Right ventricle myocardium inferior (tissue), 1 donor: Measurements from ENCODE around the gene PARD3B. TPM values are rescaled to one million over a fixed set of nuclear protein-coding genes. Genes with fewer than 3 reads are reported as not detected.

Experiments used
- ATAC-seq: fragments of 200-7000 bp; cut with Tn5 transposase; one replicate; pipeline ENCODE4 v1.9.1; 2020; ENCODE audit warnings: mild to moderate bottlenecking, moderate library complexity
- DNase-seq: peaks from one replicate; pipeline ENCODE4 v3.0.0; 2021; ENCODE audit errors: missing footprints
- intact Hi-C: fragments of 100-400 bp; cut with DNase I; formaldehyde crosslinking; loops from one replicate; pipeline ENCODE4 v1.11.0; 2022
- total RNA-seq: library from RNA; stranded (reverse); fragmentation: NEBNext Ultra II Directional; extraction: Animal tissue kit (Norgen Biotek cat#: 25700); gene quantifications from one replicate; pipeline ENCODE4 v1.2.1, GENCODE V29; 2021
- donor health status: DM: no; HTN: yes; CAD: no; lungs with severe emphysema.

PARD3B gene
- total RNA-seq, 1 donor from 2014 or later: 7.8 TPM

DNA sequence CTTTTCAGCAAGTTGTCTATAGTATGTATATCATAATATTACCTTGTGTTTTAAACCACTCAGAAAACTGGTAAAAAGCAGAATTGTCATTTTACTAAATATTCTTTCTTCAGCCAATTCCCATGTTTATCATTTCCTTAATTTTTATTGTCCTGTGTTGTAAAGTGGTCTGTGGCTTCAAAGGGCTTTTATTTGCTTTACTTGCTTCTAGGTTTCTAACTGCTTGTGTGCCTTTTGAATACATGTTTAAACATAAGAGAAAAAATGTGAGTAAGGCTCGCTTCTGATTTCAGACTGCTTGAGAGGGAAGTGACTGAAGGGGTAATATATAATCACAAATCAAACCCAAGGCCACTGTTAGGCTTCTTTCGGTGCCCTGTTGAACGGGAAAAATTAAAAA, 729.5 kb downstream of the PARD3B start:
- intact Hi-C loops: no loop called here
- DNase-seq: no peak
- ATAC-seq: no peak

DNA sequence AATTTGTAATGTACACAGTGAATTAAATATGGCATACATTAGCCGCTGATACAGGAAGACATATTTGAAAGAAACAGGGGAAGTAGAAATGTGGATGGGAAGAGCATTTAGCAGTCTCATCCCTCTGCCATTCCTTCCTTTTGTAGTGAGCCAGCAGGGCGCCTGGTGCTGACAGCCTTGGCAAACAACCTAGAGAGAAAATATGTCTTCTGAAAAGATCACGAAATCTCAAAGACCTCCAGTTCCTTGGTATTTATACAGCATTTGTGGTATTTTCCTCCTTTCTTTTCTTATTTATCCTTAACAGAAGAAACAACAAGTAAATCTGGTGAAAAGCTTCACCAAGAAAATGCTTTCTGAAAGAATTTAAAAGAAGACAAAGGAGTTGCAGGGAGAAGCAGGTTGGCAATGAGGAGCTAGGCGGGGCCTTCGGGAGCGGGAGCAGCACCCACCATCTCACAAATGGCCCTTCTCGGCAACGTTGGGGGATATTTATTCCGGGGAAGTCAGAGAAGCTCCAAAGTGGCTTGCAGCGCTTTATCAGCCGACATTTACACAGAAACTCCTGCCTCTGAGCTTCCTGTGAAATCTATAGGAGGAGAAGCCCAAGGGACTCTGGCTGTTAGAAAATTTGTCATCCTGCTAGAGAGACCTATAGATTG, 731.0 kb downstream of the PARD3B start:
- intact Hi-C loops: no loop called here
- ATAC-seq: no peak
- no peak for DNase-seq

DNA sequence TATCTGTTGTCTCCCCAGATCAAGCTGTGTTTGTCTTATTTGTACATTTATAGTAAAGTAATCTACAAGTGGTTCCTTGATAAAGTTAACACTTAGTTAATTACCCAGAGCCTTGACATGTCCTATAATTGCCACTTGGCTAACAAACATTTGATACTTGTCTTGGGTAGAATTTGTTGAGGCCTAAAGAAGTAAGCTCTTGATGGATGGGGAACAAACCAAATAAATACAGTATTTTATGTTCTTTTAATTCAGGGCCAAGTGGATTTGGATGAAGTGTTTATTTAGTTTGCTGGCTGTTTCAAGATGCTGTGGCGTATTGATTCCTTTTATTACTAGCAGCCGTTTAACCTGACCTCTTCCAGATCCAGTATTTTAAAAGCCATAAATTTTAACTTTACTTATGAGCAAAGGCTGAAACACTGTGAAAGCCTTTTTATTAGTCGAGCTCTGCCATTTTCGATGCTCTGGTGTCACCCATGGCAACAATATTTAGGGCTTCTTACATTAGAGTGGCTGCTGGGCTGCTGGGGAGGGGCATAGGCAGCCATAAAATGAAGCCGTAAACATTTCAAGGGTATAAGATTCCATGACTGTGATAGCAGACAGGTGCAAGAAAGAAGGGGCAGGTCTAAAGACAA, 735.4 kb downstream of the PARD3B start:
- DNase-seq (no peak), ATAC-seq (no peak)
- intact Hi-C loops: no loop called here

GRCh38 chr2:205283736-205284270, 738.5 kb downstream of the PARD3B start:
- DNase-seq: no peak
- intact Hi-C loops: no loop called here

GRCh38 chr2:205284334-205284733, 739.1 kb downstream of the PARD3B start:
- intact Hi-C loops: no loop called here
- DNase-seq: no peak
- ATAC-seq: no peak

More at GRCh38 chr2:205283736-205284270, 738.5 kb downstream of the PARD3B start:
- no peak for ATAC-seq

DNA sequence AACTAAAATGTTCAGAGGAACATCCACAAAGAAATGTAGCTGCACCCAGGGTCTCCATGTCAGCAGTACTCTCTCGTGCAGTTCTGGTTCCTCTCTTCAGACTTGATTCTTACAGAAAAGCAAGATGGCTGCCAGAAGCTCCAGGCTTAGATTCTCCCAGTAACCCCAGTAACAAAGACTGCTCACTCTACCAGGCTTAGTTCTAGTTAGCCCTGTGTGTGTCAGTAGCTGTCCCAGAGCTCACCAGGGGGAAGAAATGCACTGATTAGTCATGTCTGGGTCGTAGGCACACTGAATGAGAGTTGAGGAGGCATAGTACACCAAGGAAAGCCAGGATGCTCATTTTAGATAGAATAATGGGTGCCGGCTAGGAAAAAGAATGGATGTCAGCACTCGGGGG, 742.0 kb downstream of the PARD3B start:
- DNase-seq: no peak
- intact Hi-C loops: no loop called here
- ATAC-seq: no peak

- intact Hi-C loops: no loop called here
- ATAC-seq (no peak), DNase-seq (no peak)
These were observed 743.4 kb downstream of the PARD3B start for GRCh38 chr2:205288686-205289085.

- DNase-seq (no peak), ATAC-seq (no peak)
- intact Hi-C loops: no loop called here
These were observed 745.0 kb downstream of the PARD3B start for GRCh38 chr2:205290299-205290698.

GRCh38 chr2:205292665-205293295, 747.5 kb downstream of the PARD3B start:
- DNase-seq (no peak), ATAC-seq (no peak)
- intact Hi-C loops: no loop called here

DNA sequence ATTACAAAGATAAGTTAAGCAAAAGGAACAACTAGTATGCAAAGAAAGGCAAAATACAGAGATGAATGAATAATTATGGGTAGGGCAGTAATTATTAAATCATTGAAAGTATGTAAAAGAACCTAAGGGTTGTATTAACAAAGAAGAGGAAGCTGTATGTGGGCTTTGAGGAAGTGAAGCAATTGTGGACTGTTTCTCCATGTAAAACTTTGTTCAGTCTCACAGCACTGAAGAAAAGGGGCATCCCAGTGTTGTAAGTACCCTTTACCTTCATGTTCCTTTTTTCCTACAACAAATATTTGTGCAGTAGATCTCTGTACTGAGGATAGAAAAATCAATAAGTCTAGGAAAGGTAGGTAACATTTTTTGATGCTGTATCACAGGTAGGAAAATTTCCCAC, 748.3 kb downstream of the PARD3B start:
- ATAC-seq (no peak), DNase-seq (no peak)
- intact Hi-C loops: no loop called here

DNA sequence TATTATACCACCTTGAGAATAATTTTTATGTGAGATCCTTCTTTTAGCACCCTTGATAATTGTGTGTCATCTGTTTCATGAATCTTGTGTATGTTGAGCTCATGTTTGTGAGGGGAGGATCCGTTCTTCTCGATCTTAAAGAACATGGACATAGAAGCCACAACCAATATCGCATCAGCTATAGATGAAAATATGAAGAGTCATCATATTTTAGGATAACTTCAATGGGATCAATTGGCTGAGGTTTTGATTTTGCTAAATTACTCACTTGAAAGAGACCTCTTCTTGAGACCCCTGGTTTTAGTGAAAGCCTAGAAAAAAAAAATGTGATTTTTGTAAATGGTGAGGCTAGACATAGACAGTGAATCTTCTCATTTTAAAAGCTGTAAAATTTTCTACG, 751.7 kb downstream of the PARD3B start:
- no peak for ATAC-seq
- intact Hi-C loops: no loop called here

DNA sequence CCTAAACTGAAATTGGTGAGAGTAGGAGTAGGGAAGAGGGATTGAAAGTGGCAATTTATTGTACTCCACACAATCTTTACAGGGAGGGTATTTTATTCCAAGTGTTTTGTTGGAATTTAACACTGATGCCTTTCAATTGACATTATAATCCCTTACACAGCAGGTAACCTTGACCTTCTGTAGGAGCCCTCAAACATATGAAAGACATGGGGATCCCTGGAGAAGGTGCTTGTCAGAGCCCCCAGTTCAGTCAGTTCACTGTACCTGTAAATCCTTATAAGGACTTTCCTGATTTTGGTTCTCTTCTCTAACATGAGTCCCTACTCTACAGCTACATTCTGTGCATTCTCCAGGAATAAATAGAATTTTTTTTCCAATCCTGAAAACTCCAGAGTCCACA, 752.1 kb downstream of the PARD3B start:
- intact Hi-C loops: no loop called here
- DNase-seq (no peak), ATAC-seq (no peak)

More for the DNA sequence above, 751.7 kb downstream of the PARD3B start:
- DNase-seq: no peak

DNA sequence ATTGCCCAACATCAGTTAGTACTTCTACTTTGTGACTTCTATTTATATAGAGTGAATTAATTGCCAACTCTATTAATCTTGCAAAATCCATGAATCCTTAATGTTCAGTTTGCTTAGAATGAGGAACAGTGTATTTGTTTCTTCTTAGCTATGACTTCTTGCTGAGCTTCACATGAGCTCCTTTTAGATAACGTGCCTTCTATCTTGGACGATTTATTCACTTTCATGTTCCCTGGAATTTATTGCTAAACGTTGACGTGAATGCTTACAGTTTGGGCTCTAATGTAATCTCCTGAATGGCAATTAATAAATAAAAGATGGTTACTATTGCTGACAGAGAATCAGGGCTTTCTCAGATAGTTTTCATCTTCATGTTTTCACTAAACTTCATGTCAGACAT, 752.6 kb downstream of the PARD3B start:
- no peak for DNase-seq
- ATAC-seq: no peak
- intact Hi-C loops: no loop called here

- intact Hi-C loops: no loop called here
- DNase-seq (no peak), ATAC-seq (no peak)
These were observed 765.9 kb downstream of the PARD3B start for GRCh38 chr2:205311201-205311600.

GRCh38 chr2:205321231-205321630, 776.0 kb downstream of the PARD3B start:
- ATAC-seq (no peak), DNase-seq (no peak)
- intact Hi-C loops: no loop called here

DNA sequence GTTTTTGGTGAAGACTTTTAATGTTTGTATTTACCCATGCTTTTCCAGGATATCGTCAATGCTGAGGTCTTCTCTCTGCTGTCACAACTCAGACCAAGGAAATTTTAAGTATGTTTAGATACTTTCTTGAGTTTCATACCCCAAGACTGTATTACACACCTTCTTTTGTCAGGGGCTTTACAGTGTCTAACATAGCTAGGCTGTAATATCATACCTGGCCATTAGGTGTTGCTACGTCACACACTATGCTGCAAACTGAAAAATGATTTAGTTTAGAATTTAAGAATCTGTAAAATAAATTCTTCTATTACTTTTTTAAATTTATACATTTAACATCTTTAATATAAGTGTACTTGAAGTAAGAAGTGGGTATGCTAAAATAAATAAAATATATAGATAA, 778.7 kb downstream of the PARD3B start:
- intact Hi-C loops: no loop called here
- no peak for ATAC-seq
- DNase-seq: no peak

GRCh38 chr2:205324355-205324754, 779.1 kb downstream of the PARD3B start:
- no peak for ATAC-seq
- intact Hi-C loops: no loop called here
- DNase-seq: no peak

- intact Hi-C loops: no loop called here
- no peak for DNase-seq
- no peak for ATAC-seq
These were observed 788.1 kb downstream of the PARD3B start for GRCh38 chr2:205333351-205333750.

DNA sequence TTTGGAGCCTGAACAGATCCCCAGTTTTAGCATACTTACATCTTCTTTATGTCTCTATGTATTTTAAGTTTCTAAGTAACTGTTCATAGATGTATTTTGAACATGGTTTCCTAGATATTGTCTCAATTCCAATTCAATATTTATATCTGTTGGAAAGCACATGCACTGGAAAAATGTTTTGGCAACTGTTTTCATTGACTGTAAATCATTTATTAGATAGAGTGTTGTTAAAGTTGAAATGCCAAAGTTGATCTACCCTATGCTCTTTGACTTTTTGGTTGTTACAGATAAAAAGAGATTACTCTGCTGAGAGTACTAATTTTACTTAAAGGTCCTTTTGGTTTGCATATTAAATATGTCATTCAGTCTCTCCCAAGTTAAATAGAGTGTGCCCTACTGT, 792.0 kb downstream of the PARD3B start:
- no peak for ATAC-seq
- intact Hi-C loops: no loop called here
- no peak for DNase-seq

DNA sequence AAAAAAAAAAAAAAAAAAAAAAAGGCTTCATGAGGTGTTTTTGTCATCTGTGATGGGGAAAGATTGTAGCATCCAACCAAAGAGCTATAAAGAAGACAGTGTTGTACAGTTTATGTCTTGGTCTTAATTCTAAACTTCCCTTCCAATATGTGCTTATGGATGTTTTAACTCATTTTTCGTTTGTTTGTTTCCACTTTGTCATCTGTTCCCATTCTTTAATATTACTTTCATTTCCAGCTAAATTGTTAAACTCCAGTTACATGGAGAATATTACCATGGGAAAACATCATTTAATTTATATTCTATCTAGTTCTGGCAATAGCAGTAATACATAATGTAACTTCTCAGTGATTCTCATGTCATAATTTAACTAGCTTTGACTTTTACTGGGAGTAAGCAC, 792.9 kb downstream of the PARD3B start:
- ATAC-seq (no peak), DNase-seq (no peak)
- intact Hi-C loops: no loop called here
